HG03280 (cell line): ENCODE measurements around the gene KCNAB2.
"Not testable (repeated sequence)": the region's sequence is repeated elsewhere in the genome, so short reads cannot be mapped to it uniquely, and the experiment has no call there.

Experiments used
- ATAC-seq: cut with Tn5 transposase; IDR thresholded peaks from one replicate; pipeline ENCODE4 v1.9.1; 2021; ENCODE audit warnings: mild to moderate bottlenecking, moderate library complexity; ENCODE audit not compliant: unreplicated experiment

The KCNAB2 gene

GRCh38 chr1:6052543-6053205, 7.0 kb downstream of the KCNAB2 start:
- ATAC-seq = no peak

- no peak for ATAC-seq
These were observed 7.5 kb downstream of the KCNAB2 start for GRCh38 chr1:6053206-6053546.

- ATAC-seq = no peak
These were observed 8.9 kb downstream of the KCNAB2 start for GRCh38 chr1:6054596-6054995.

- ATAC-seq = no peak
These were observed 10.9 kb downstream of the KCNAB2 start for GRCh38 chr1:6056572-6056948.

GRCh38 chr1:6057170-6057845, 11.6 kb downstream of the KCNAB2 start:
- ATAC-seq = no peak

GRCh38 chr1:6059866-6060265, 14.2 kb downstream of the KCNAB2 start:
- no peak for ATAC-seq

GRCh38 chr1:6062670-6063069, 17.0 kb downstream of the KCNAB2 start:
- no peak for ATAC-seq

GRCh38 chr1:6063532-6064053, 17.9 kb downstream of the KCNAB2 start:
- not testable (repeated sequence) for ATAC-seq

- ATAC-seq = no peak
These were observed 19.6 kb downstream of the KCNAB2 start for GRCh38 chr1:6065093-6065858.

- ATAC-seq = no peak
These were observed 21.0 kb downstream of the KCNAB2 start for GRCh38 chr1:6066680-6067079.

- ATAC-seq = no peak
These were observed 22.4 kb downstream of the KCNAB2 start for GRCh38 chr1:6068073-6068472.

GRCh38 chr1:6068932-6069331, 23.2 kb downstream of the KCNAB2 start:
- ATAC-seq = no peak

GRCh38 chr1:6069573-6069972, 23.9 kb downstream of the KCNAB2 start:
- ATAC-seq = no peak

GRCh38 chr1:6070450-6070974, 24.8 kb downstream of the KCNAB2 start:
- ATAC-seq = no peak

- no peak for ATAC-seq
These were observed 25.5 kb downstream of the KCNAB2 start for GRCh38 chr1:6071219-6071618.

GRCh38 chr1:6072774-6073479, 27.2 kb downstream of the KCNAB2 start:
- no peak for ATAC-seq

- no peak for ATAC-seq
These were observed 27.9 kb downstream of the KCNAB2 start for GRCh38 chr1:6073480-6074053.

GRCh38 chr1:6074192-6074901, 28.7 kb downstream of the KCNAB2 start:
- ATAC-seq = no peak

GRCh38 chr1:6075748-6076147, 30.1 kb downstream of the KCNAB2 start:
- no peak for ATAC-seq

GRCh38 chr1:6077061-6077460, 31.4 kb downstream of the KCNAB2 start:
- not testable (repeated sequence) for ATAC-seq
